Endodermal cell (in vitro differentiated cells): ENCODE measurements around the gene DSCAML1. TPM values are rescaled to one million over a fixed set of nuclear protein-coding genes. Genes with fewer than 3 reads are reported as not detected.

Experiments
- DNase-seq: peaks from one replicate; pipeline ENCODE4 v3.0.0-alpha.2; 2017
- H3K27ac ChIP-seq: 2 replicates; pipeline ENCODE4 v1.5.1; 2013; ENCODE audit warnings: mild to moderate bottlenecking, low read depth, low read length, moderate library complexity
- H3K27me3 ChIP-seq: 2 replicates; pipeline ENCODE4 v1.6.1; 2013; ENCODE audit warnings: mild to moderate bottlenecking, low read length, moderate library complexity; ENCODE audit not compliant: insufficient read depth, control insufficient read depth, poor library complexity, severe bottlenecking
- H3K36me3 ChIP-seq: 2 replicates; pipeline ENCODE4 v1.7.0; 2013; ENCODE audit warnings: mild to moderate bottlenecking, low read length, moderate library complexity; ENCODE audit not compliant: control insufficient read depth, insufficient read depth
- H3K4me1 ChIP-seq: one replicate; pipeline ENCODE4 v1.7.0; 2013; ENCODE audit warnings: low read length; ENCODE audit not compliant: control insufficient read depth, insufficient read depth
- H3K4me3 ChIP-seq: 2 replicates; pipeline ENCODE4 v1.5.1; 2013; ENCODE audit warnings: mild to moderate bottlenecking, low read length, moderate library complexity
- H3K9ac ChIP-seq: 2 replicates; pipeline ENCODE4 v1.6.1; 2013; ENCODE audit warnings: mild to moderate bottlenecking, low read length, moderate library complexity; ENCODE audit not compliant: poor library complexity, severe bottlenecking; ENCODE audit errors: extremely low read depth
- H3K9me3 ChIP-seq: 2 replicates; pipeline ENCODE4 v1.6.1; 2013; ENCODE audit warnings: mild to moderate bottlenecking, low read length, moderate library complexity; ENCODE audit not compliant: control insufficient read depth
- H3K27ac Mint-ChIP-seq: 2 replicates; pipeline ENCODE4 v1.8.0; 2020; ENCODE audit warnings: mixed read lengths
- H3K27me3 Mint-ChIP-seq: 2 replicates; pipeline ENCODE4 v1.8.0; 2021; ENCODE audit warnings: mild to moderate bottlenecking, mixed read lengths; ENCODE audit not compliant: insufficient read depth
- H3K36me3 Mint-ChIP-seq: 2 replicates; pipeline ENCODE4 v1.8.0; 2020; ENCODE audit warnings: low read depth, mixed read lengths
- H3K4me1 Mint-ChIP-seq: 2 replicates; pipeline ENCODE4 v1.8.0; 2020; ENCODE audit warnings: mixed read lengths
- H3K4me3 Mint-ChIP-seq: 2 replicates; pipeline ENCODE4 v1.8.0; 2020; ENCODE audit warnings: mild to moderate bottlenecking, moderate library complexity, mixed read lengths
- H3K9me3 Mint-ChIP-seq: 2 replicates; pipeline ENCODE4 v1.8.0; 2020; ENCODE audit warnings: mild to moderate bottlenecking, mixed read lengths
- whole genome bisulfite sequencing, 2 experiments: methylation state at CpG; one replicate each; pipeline versions ENCODE4 v1.1.5 to v1.1.7; 2013; ENCODE audit warnings: missing lambda C conversion rate in 2 of 2, mixed read lengths in 1 of 2; ENCODE audit not compliant: insufficient coverage in 1 of 2, insufficient read length in 1 of 2; 5-methylcytosine and 5-hydroxymethylcytosine counted together
- total RNA-seq, 2 donors: library from RNA; stranded (reverse); fragmentation: NEBNext Ultra II Directional in 1 of 2; extraction: Animal tissue kit (Norgen Biotek cat#: 25700) in 1 of 2; gene quantifications; 2 replicates in 1 of 2; 3 replicates in 1 of 2; pipeline ENCODE4 v1.2.1, GENCODE V29; 2021
- TF ChIP-seq, protein P1 (sequence below): fragments of 200-600 bp; sonication (generic); conservative IDR thresholded peaks from 2 replicates; pipeline ENCODE4 v1.5.0; 2021; ENCODE audit warnings: antibody characterized with exemption, mild to moderate bottlenecking

DSCAML1 gene
- total RNA-seq, 2 donors from 2014 or later, result 5.6 to 10.9 TPM

DNA sequence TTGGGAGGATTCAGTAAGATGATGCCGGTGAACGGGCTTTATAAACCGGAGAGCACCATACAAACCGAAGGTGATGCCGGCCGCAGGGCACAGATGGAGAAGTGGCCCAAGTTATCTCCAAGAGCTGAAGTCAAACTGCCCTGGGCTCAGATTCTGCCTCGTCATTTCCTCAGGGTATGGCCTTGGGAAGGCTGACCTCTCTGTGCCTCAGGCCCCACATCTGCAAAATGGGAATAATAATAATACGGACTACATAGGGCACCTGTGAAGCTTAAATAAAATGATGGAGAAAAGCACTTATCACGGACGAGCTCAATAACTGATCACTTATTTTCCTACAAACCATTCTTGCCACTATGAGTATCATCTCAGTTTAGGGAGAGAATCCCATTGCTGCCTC lies 29.9 kb downstream of the DSCAML1 start:
- Mint-ChIP-seq H3K27me3 (peaks cover 3% of the 10 kb centered on the region), H3K27ac (no peak overlapping the region), H3K9me3 (no peaks in the 10 kb centered on the region), H3K4me3 (no peak overlapping the region), H3K36me3 (no peaks in the 10 kb centered on the region), H3K4me1 (peaks cover 11% of the 10 kb centered on the region)
- Histone ChIP-seq H3K4me3 (no peak overlapping the region), H3K4me1 (peaks cover 4% of the 10 kb centered on the region), H3K9me3 (no peaks in the 10 kb centered on the region), H3K36me3 (no peaks in the 10 kb centered on the region), H3K27me3 (peaks cover 8% of the 10 kb centered on the region), H3K27ac (no peak overlapping the region), H3K9ac (no peak overlapping the region)
- DNase-seq, result no peak
- WGBS, 2 experiments, result 85 to 90% methylated on average over 10 of the region's 10 CpGs
- TF ChIP-seq, protein P1, sequence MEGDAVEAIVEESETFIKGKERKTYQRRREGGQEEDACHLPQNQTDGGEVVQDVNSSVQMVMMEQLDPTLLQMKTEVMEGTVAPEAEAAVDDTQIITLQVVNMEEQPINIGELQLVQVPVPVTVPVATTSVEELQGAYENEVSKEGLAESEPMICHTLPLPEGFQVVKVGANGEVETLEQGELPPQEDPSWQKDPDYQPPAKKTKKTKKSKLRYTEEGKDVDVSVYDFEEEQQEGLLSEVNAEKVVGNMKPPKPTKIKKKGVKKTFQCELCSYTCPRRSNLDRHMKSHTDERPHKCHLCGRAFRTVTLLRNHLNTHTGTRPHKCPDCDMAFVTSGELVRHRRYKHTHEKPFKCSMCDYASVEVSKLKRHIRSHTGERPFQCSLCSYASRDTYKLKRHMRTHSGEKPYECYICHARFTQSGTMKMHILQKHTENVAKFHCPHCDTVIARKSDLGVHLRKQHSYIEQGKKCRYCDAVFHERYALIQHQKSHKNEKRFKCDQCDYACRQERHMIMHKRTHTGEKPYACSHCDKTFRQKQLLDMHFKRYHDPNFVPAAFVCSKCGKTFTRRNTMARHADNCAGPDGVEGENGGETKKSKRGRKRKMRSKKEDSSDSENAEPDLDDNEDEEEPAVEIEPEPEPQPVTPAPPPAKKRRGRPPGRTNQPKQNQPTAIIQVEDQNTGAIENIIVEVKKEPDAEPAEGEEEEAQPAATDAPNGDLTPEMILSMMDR, result no peak

DNA sequence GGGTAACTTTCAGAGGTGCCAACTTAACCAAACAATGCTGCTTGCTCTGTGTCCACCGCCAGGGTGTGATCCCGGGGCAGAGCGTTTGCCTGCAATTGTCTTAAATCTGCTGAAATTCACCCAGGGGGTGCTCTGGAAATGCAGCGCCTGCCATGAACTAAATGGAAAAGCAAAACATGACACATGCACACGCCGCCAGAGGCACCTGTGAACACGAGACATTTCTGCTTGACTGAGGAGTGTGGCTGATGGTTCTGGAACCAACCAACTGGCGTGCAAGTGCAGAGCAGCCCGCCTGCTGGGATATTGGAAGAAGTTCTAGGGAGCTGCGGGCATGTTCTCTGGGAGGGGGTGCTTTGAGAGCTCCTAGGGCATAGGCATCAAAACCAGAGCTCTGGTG lies 30.4 kb downstream of the DSCAML1 start:
- Histone ChIP-seq H3K27me3 (peaks cover 8% of the 10 kb centered on the region), H3K27ac (no peak overlapping the region), H3K9me3 (no peaks in the 10 kb centered on the region), H3K36me3 (no peaks in the 10 kb centered on the region), H3K4me3 (no peak overlapping the region), H3K4me1 (peaks cover 4% of the 10 kb centered on the region), H3K9ac (no peak overlapping the region)
- DNase-seq, result no peak
- H3K9me3 Mint-ChIP-seq, result no peaks in the 10 kb centered on the region
- H3K27ac Mint-ChIP-seq, result no peak overlapping the region
- H3K4me1 Mint-ChIP-seq, result peaks cover 11% of the 10 kb centered on the region
- H3K4me3 Mint-ChIP-seq, result no peak overlapping the region
- H3K36me3 Mint-ChIP-seq, result no peaks in the 10 kb centered on the region
- 88 to 90% methylated on average over 10 of the region's 10 CpGs for WGBS, 2 experiments
- TF ChIP-seq, protein P1, result no peak
- peaks cover 3% of the 10 kb centered on the region for H3K27me3 Mint-ChIP-seq

DNA sequence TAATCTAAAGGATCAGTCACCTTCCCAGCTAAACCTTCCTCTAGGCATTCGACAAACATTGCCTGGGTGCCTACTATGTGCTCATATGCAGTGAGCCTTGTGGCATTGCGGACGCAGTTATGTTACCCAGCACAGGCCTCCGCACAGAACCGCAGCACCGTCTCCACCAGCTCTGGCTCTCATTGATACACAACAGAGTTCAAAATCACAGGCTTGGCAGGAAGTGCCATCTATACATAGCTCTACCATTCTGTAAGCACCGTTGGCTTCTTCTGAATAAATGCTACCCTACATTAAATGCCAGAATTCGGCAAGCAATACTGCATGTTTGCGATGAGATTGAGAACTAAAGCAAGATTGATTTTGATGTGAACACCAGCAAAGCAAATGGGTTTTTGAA lies 31.0 kb downstream of the DSCAML1 start:
- no peak overlapping the region for H3K27ac Mint-ChIP-seq
- H3K27me3 Mint-ChIP-seq, result peaks cover 3% of the 10 kb centered on the region
- TF ChIP-seq, protein P1, result no peak

More for the DNA sequence above, 31.0 kb downstream of the DSCAML1 start:
- Histone ChIP-seq H3K9ac (no peak overlapping the region), H3K27me3 (peaks cover 8% of the 10 kb centered on the region), H3K9me3 (no peaks in the 10 kb centered on the region), H3K36me3 (no peaks in the 10 kb centered on the region), H3K4me1 (peaks cover 4% of the 10 kb centered on the region), H3K27ac (no peak overlapping the region), H3K4me3 (no peak overlapping the region)
- Mint-ChIP-seq H3K4me3 (no peak overlapping the region), H3K36me3 (peaks cover 2% of the 10 kb centered on the region), H3K9me3 (no peaks in the 10 kb centered on the region), H3K4me1 (peaks cover 11% of the 10 kb centered on the region)
- 94 to 96% methylated on average over 8 to 9 of the region's 9 CpGs for WGBS, 2 experiments
- no peak for DNase-seq
